Neutrophil (primary cell): ENCODE results near the gene PES1.

Experiments used
- H3K27ac ChIP-seq: fragments of 200-600 bp; sonication (generic); 2 replicates; pipeline ENCODE4 v1.5.1; 2016; ENCODE audit warnings: mild to moderate bottlenecking, moderate library complexity
- H3K27me3 ChIP-seq: fragments of 200-600 bp; sonication (generic); 2 replicates; pipeline ENCODE4 v1.6.0; 2016; ENCODE audit warnings: mild to moderate bottlenecking
- H3K36me3 ChIP-seq: fragments of 200-600 bp; sonication (generic); 2 replicates; pipeline ENCODE4 v1.5.1; 2017
- H3K4me1 ChIP-seq, 2 experiments: fragments of 200-600 bp in 1 of 2; sonication (generic) in 1 of 2; 1 replicate in 1 of 2; 2 replicates in 1 of 2; pipeline versions ENCODE4 v1.5.1 to v1.6.1; 2013 to 2016; ENCODE audit warnings: low read depth in 1 of 2, low read length in 1 of 2, mild to moderate bottlenecking in 1 of 2, moderate library complexity in 1 of 2; ENCODE audit not compliant: control insufficient read depth in 1 of 2, insufficient read depth in 1 of 2
- H3K4me3 ChIP-seq, 2 experiments: fragments of 200-600 bp in 1 of 2; sonication (generic) in 1 of 2; 1 replicate in 1 of 2; 2 replicates in 1 of 2; pipeline ENCODE4 v1.5.1; 2013 to 2016; ENCODE audit warnings: low read depth in 1 of 2, low read length in 1 of 2, mild to moderate bottlenecking in 1 of 2, moderate library complexity in 1 of 2
- H3K9me3 ChIP-seq: fragments of 200-600 bp; sonication (generic); 2 replicates; pipeline ENCODE4 v1.5.1; 2016
- CTCF ChIP-seq: fragments of 200-600 bp; sonication (generic); IDR thresholded peaks from 2 replicates; pipeline ENCODE4 v1.5.1; 2016; ENCODE audit warnings: antibody characterized with exemption

PES1 gene

GRCh38 chr22:30535182-30535581 is 56.5 kb downstream of the PES1 start:
- no peak for TF ChIP-seq CTCF
- H3K27me3 ChIP-seq = peaks cover 19% of the 10 kb centered on the region
- H3K4me3 ChIP-seq = no peak overlapping the region

GRCh38 chr22:30531651-30532608 is 59.8 kb downstream of the PES1 start:
- Histone ChIP-seq H3K36me3 (no peaks in the 10 kb centered on the region), H3K27me3 (no peaks in the 10 kb centered on the region), H3K9me3 (no peaks in the 10 kb centered on the region)

More at GRCh38 chr22:30535182-30535581, 56.5 kb downstream of the PES1 start:
- Histone ChIP-seq H3K27ac (no peak overlapping the region), H3K9me3 (no peaks in the 10 kb centered on the region), H3K4me1 (no peaks in the 10 kb centered on the region), H3K36me3 (no peaks in the 10 kb centered on the region)

GRCh38 chr22:30526656-30527055 is 65.1 kb downstream of the PES1 start:
- no peak for TF ChIP-seq CTCF
- Histone ChIP-seq H3K27me3 (no peaks in the 10 kb centered on the region), H3K36me3 (no peaks in the 10 kb centered on the region), H3K27ac (no peak overlapping the region), H3K4me1 (no peaks in the 10 kb centered on the region), H3K4me3 (no peak overlapping the region), H3K9me3 (no peaks in the 10 kb centered on the region)

More at GRCh38 chr22:30531651-30532608, 59.8 kb downstream of the PES1 start:
- no peak overlapping the region for H3K27ac ChIP-seq
- H3K4me1 ChIP-seq = no peaks in the 10 kb centered on the region
- no peak overlapping the region for H3K4me3 ChIP-seq
- no peak for TF ChIP-seq CTCF
